Mucosa of rectum (tissue), 2 donors: ENCODE data around the gene MFNG.

Experiments used
- H3K27ac ChIP-seq, 2 donors: one replicate each; pipeline ENCODE4 v1.7.0; 2013; ENCODE audit warnings: inconsistent platforms in 2 of 2, low read depth in 2 of 2, low read length in 2 of 2
- H3K27me3 ChIP-seq, 2 donors: one replicate each; pipeline ENCODE4 v1.7.0; 2013; ENCODE audit warnings: low read length in 2 of 2; ENCODE audit not compliant: control insufficient read depth in 2 of 2, insufficient read depth in 2 of 2
- H3K36me3 ChIP-seq, 2 donors: one replicate each; pipeline ENCODE4 v1.7.0; 2013; ENCODE audit warnings: low read length in 2 of 2; ENCODE audit not compliant: control insufficient read depth in 2 of 2, insufficient read depth in 2 of 2
- H3K4me1 ChIP-seq, 2 donors: one replicate each; pipeline ENCODE4 v1.7.0; 2013; ENCODE audit warnings: low read length in 2 of 2, mild to moderate bottlenecking in 1 of 2; ENCODE audit not compliant: control insufficient read depth in 2 of 2, insufficient read depth in 2 of 2
- H3K4me3 ChIP-seq, 2 donors: one replicate each; pipeline ENCODE4 v1.7.0; 2013; ENCODE audit warnings: low read length in 2 of 2
- H3K9ac ChIP-seq, 2 donors: one replicate each; pipeline ENCODE4 v1.7.0; 2013; ENCODE audit warnings: low read length in 2 of 2, low read depth in 1 of 2, mild to moderate bottlenecking in 1 of 2
- H3K9me3 ChIP-seq, 2 donors: one replicate each; pipeline ENCODE4 v1.7.0; 2013; ENCODE audit warnings: low read length in 2 of 2; ENCODE audit not compliant: control insufficient read depth in 2 of 2
- donor health status: healthy.
- donor health status: Normal muscosa, but diverticular disease.

Gene MFNG

GRCh38 chr22:37439347-37439746 is 46.8 kb downstream of the MFNG start:
- Histone ChIP-seq H3K9me3 (peaks cover 0 to 3% of the 10 kb centered on the region in 2 donors), H3K4me1 (no peaks in the 10 kb centered on the region), H3K27me3 (peaks cover 0 to 3% of the 10 kb centered on the region in 2 donors), H3K27ac (no peak overlapping the region), H3K9ac (no peak overlapping the region), H3K4me3 (no peak overlapping the region), H3K36me3 (no peaks in the 10 kb centered on the region)

GRCh38 chr22:37435970-37436603 is 50.1 kb downstream of the MFNG start:
- Histone ChIP-seq H3K27ac (no peak overlapping the region), H3K27me3 (peaks cover 5 to 14% of the 10 kb centered on the region in 2 donors), H3K4me1 (no peaks in the 10 kb centered on the region), H3K9me3 (peaks cover 0 to 3% of the 10 kb centered on the region in 2 donors), H3K9ac (no peak overlapping the region), H3K4me3 (no peak overlapping the region), H3K36me3 (no peaks in the 10 kb centered on the region)

GRCh38 chr22:37433786-37434185 is 52.4 kb downstream of the MFNG start:
- Histone ChIP-seq H3K9me3 (no peaks in the 10 kb centered on the region), H3K27me3 (peaks cover 21 to 30% of the 10 kb centered on the region in 2 donors), H3K4me3 (no peak overlapping the region), H3K9ac (no peak overlapping the region), H3K36me3 (no peaks in the 10 kb centered on the region), H3K27ac (no peak overlapping the region), H3K4me1 (no peaks in the 10 kb centered on the region)

- Histone ChIP-seq H3K4me3 (no peak overlapping the region), H3K27me3 (peaks cover 32 to 41% of the 10 kb centered on the region in 2 donors), H3K9me3 (no peaks in the 10 kb centered on the region), H3K4me1 (no peaks in the 10 kb centered on the region), H3K27ac (no peak overlapping the region), H3K36me3 (no peaks in the 10 kb centered on the region), H3K9ac (no peak overlapping the region)
Measured at GRCh38 chr22:37432708-37433054, 53.5 kb downstream of the MFNG start.

- H3K4me3 ChIP-seq = no peak overlapping the region
- H3K4me1 ChIP-seq = peaks cover 0 to under 1% of the 10 kb centered on the region in 2 donors
- H3K9ac ChIP-seq = no peak overlapping the region
- no peaks in the 10 kb centered on the region for H3K36me3 ChIP-seq
- no peaks in the 10 kb centered on the region for H3K9me3 ChIP-seq
- no peak overlapping the region for H3K27ac ChIP-seq
- peaks cover 33 to 41% of the 10 kb centered on the region in 2 donors for H3K27me3 ChIP-seq
Measured at GRCh38 chr22:37431801-37432707, 54.1 kb downstream of the MFNG start.

- Histone ChIP-seq H3K36me3 (no peaks in the 10 kb centered on the region), H3K27ac (no peak overlapping the region), H3K27me3 (peaks cover 40 to 41% of the 10 kb centered on the region in 2 donors), H3K4me1 (peaks cover 0 to 2% of the 10 kb centered on the region in 2 donors), H3K4me3 (no peak overlapping the region), H3K9ac (no peak overlapping the region), H3K9me3 (no peaks in the 10 kb centered on the region)
Measured at GRCh38 chr22:37431366-37431765, 54.8 kb downstream of the MFNG start.

- Histone ChIP-seq H3K36me3 (no peaks in the 10 kb centered on the region), H3K27me3 (peaks cover 44 to 46% of the 10 kb centered on the region in 2 donors), H3K9ac (no peak overlapping the region), H3K4me3 (no peak overlapping the region), H3K4me1 (peaks cover 0 to 2% of the 10 kb centered on the region in 2 donors), H3K27ac (no peak overlapping the region), H3K9me3 (no peaks in the 10 kb centered on the region)
Measured at GRCh38 chr22:37430941-37431340, 55.2 kb downstream of the MFNG start.

GRCh38 chr22:37428649-37429586 is 57.3 kb downstream of the MFNG start:
- no peak overlapping the region for H3K4me3 ChIP-seq
- H3K4me1 ChIP-seq = peaks cover 0 to 2% of the 10 kb centered on the region in 2 donors
- H3K27ac ChIP-seq = no peak overlapping the region
- no peak overlapping the region for H3K9ac ChIP-seq
- H3K36me3 ChIP-seq = no peaks in the 10 kb centered on the region
- no peaks in the 10 kb centered on the region for H3K9me3 ChIP-seq
- peaks cover 56 to 64% of the 10 kb centered on the region in 2 donors for H3K27me3 ChIP-seq

- H3K36me3 ChIP-seq = no peaks in the 10 kb centered on the region
- no peak overlapping the region for H3K27ac ChIP-seq
- no peak overlapping the region for H3K4me3 ChIP-seq
- peaks cover 0 to 2% of the 10 kb centered on the region in 2 donors for H3K4me1 ChIP-seq
- H3K9ac ChIP-seq = no peak overlapping the region
- no peaks in the 10 kb centered on the region for H3K9me3 ChIP-seq
- peaks cover 58 to 67% of the 10 kb centered on the region in 2 donors for H3K27me3 ChIP-seq
Measured at GRCh38 chr22:37427711-37428635, 58.2 kb downstream of the MFNG start.
